Right ventricle myocardium inferior (tissue), 1 donor: ENCODE measurements around the gene CPZ. TPM values are rescaled to one million over a fixed set of nuclear protein-coding genes. Genes with fewer than 3 reads are reported as not detected.
A peak's percentile ranks its signal among the peaks of the same experiment; 100 is the strongest.

ENCODE experiments used
- ATAC-seq: fragments of 200-7000 bp; cut with Tn5 transposase; one replicate; pipeline ENCODE4 v1.9.1; 2020; ENCODE audit warnings: mild to moderate bottlenecking, moderate library complexity
- DNase-seq: peaks from one replicate; pipeline ENCODE4 v3.0.0; 2021; ENCODE audit errors: missing footprints
- intact Hi-C: fragments of 100-400 bp; cut with DNase I; formaldehyde crosslinking; loops from one replicate; pipeline ENCODE4 v1.11.0; 2022
- total RNA-seq: library from RNA; stranded (reverse); fragmentation: NEBNext Ultra II Directional; extraction: Animal tissue kit (Norgen Biotek cat#: 25700); gene quantifications from one replicate; pipeline ENCODE4 v1.2.1, GENCODE V29; 2021
- donor health status: DM: no; HTN: yes; CAD: no; lungs with severe emphysema.

CPZ gene
- total RNA-seq, 1 donor from 2014 or later = 0.41 TPM

DNA sequence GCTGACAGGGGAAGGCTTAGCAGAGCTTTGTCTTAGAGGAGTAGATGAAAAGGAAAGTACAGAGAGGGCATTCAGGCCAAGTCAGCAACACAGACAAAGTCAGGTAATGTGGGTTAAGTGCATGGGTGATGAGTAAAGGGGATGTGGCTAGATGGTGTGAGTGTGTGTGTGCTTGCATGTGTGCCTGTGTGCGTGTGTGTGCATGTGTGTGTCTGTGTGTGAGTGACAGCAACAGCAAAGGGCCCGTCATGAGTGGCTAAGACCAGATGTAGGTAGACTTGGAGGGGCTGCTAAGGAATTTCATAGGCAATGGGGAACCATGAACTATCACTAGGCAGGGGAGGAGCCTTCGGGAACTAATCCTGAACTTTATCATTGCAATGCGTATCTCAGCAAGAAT lies 14.6 kb upstream of the CPZ start:
- DNase-seq (no peak), ATAC-seq (no peak)
- intact Hi-C loops = no loop called here

DNA sequence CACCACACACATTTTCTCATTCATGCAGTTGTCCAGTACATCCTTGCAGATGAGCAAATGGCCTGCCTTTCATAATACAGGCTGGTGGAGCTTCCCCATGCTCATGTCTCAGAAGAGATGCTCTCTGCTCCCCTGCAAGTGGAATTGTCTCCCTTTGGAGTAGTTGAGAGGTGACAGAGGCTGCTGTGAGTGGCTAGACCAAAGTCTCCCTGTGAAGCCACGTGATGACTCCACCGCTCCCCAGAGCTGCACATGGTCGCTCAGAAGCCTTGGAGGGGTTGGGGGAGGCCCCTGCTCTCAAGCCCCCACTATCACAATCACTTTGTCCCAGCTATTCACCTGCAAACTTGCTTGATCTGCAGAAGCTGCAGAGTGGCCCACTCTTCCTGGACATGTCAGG lies 13.8 kb upstream of the CPZ start:
- ATAC-seq (no peak), DNase-seq (no peak)
- intact Hi-C loops = no loop called here

DNA sequence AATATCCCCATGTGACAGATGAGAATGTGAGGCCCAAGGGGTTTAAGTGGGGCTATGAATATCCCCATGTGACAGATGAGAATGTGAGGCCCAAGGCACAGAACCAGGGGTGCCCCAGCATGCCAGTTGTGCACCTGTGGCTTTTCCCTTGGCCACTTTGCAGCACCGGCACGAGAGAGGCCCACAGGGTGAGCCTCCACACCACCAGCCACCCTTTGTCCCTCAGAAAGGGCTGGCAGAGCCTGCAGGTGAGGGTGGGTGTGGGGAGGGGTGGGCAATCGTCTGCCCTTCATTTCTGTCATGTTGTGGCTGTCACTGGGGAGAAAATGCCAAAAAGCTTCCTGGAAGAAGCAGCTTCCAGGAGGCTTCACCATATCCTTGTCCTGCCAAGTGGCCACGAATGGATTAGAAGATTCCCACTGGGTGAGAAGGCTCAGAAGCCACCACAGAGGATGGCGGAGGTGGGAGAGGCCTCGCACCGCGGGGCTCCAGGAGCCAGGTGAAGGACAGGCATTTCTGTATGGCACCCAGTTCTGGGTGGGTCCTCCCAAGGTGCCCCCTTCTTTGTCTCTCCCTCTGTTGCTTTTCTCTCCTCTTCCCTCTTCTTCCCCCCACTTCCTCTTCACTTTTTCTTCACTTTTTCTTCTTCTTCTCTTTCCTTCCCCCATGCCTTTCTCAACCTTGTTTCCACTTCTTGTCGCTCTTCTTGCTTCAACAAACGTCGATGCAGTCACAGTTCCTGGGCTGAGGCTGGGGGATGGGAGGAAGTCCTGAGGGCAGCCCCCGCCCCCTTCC lies 12.8 kb upstream of the CPZ start:
- ATAC-seq (no peak), DNase-seq (no peak)
- intact Hi-C loops = no loop called here

DNA sequence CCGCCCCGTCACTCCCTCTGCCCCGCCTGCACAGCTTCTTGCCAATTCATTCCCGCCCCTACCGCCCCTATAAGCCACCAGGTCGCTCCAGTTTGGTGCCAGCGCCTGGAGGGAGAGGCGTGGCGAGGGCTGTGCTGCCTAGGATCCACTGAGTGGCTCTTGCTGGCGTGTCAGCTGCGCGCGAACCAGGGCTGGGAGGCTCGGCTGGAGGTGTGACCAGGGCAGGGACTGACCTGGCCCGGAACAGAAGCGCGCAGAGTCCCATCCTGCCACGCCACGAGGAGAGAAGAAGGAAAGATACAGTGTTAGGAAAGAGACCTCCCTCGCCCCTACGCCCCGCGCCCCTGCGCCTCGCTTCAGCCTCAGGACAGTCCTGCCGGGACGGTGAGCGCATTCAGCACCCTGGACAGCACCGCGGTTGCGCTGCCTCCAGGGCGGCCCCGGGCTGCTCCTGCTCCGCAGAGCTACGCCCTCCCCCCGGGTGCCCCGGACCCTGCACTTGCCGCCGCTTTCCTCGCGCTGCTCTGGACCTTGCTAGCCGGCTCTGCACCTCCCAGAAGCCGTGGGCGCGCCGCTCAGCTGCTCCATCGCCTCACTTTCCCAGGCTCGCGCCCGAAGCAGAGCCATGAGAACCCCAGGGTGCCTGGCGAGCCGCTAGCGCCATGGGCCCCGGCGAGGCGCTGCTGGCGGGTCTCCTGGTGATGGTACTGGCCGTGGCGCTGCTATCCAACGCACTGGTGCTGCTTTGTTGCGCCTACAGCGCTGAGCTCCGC lies 12.1 kb upstream of the CPZ start, which contains the start of gene GPR78:
TSS of gene GPR78 (plus strand) at position 72 of the 773 bp plus-strand sequence. CDS start at position 663, 591 bp downstream.
- DNase-seq (no peak), ATAC-seq (peak; percentile 79)
- intact Hi-C loops = no loop called here

DNA sequence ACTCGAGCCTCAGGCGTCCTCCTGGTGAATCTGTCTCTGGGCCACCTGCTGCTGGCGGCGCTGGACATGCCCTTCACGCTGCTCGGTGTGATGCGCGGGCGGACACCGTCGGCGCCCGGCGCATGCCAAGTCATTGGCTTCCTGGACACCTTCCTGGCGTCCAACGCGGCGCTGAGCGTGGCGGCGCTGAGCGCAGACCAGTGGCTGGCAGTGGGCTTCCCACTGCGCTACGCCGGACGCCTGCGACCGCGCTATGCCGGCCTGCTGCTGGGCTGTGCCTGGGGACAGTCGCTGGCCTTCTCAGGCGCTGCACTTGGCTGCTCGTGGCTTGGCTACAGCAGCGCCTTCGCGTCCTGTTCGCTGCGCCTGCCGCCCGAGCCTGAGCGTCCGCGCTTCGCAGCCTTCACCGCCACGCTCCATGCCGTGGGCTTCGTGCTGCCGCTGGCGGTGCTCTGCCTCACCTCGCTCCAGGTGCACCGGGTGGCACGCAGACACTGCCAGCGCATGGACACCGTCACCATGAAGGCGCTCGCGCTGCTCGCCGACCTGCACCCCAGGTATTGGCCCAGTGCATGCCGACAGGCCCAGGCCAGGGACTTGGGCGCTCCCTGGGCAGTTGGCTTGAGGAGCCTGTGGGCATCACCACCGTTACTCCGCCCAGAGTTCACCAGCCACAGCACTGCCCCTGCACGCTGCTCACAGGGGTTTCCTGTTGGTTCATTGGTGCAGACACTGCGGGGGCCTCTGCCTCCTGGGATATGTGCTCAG lies 11.3 kb upstream of the CPZ start:
- intact Hi-C loops = no loop called here
- peak; percentile 6 for ATAC-seq
- no peak for DNase-seq

DNA sequence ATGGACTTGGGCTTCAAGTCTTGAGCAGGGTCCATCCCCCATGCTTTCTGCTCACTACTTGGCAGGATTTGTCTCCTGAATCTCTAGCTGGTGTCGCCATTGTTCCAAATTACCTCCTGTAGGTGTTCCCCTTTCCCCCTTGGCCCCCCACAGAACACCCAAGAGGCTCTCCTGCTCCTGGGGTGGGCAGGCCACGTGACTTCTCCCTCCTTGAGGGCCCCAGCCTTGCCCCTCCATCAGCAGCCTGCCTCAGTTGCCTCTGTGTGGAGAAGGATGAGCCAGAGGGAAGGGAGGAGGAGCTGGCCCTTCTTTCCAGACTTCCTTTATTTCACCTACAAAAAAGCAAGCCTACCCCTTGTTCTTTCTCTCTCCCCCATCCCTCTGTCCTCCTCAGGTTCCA lies 10.5 kb upstream of the CPZ start:
- DNase-seq (no peak), ATAC-seq (no peak)
- intact Hi-C loops = no loop called here

DNA sequence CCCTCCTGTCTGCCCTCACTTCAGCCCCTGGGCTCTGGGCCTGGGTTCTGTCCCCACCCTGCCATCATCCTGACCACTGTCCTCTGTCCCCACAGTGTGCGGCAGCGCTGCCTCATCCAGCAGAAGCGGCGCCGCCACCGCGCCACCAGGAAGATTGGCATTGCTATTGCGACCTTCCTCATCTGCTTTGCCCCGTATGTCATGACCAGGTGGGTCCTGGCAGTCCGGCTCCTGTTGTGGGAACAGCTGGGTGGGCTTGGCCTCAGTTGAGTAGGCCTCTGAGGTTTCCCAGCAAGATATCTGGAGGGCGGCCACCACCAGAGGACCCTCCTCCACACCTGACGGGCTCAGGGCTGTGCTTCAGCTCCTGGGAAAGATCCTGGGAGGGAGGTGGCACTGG lies 10.1 kb upstream of the CPZ start:
- DNase-seq (no peak), ATAC-seq (no peak)
- intact Hi-C loops = no loop called here

DNA sequence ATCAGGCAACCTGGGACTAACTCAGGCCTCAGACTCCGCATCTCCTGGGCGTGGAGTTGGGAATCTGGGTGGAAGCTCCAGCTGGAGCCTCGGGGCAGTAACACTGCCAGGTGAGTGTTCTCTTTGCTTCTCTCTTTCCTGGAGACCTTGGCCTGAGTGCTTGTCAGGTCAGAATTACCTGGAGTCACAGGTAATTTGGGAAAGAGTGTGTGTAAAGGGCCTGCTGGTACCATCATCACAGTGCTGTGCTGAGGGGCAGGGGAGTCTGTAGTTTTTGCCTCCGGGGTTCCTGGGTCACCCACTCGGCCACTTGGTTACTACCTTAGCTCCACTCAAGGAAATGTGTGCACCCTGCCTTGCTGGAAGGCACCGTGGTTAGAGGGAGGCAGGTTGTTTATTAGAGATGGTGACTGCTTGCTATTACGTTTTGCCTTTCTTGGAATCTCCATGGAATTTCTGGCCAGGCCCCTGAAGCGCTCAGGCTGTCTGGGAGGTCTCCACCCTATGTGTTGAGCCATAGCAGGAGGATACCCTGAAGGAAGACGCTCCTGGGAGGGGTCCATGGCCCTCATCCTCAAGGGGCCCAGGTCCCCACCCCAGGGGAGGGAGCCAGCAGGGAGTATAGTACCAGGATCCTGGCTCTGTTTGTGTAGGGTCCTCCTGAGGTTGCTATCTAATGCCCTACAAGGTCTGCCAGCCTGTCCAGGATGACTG lies 9.5 kb upstream of the CPZ start:
- ATAC-seq (no peak), DNase-seq (no peak)
- intact Hi-C loops = no loop called here

DNA sequence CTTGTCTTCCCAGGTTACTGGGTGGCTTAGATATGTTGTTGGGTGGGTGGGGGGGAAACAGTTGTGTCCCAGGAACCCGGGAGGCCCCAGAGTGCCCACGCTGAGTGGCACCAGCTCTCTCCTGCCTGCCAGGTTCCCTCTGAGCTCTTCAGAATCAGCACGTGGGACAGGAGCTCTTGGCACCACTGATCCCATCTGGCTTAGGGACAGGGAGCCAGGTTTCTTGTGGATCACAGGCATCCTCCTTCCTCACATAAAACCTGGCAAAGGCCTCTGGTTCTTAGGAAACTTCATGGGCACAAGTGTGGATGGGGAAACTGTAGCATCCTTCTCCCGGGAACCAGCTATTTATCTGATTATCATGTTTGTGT lies 8.9 kb upstream of the CPZ start:
- no peak for DNase-seq
- ATAC-seq = no peak

DNA sequence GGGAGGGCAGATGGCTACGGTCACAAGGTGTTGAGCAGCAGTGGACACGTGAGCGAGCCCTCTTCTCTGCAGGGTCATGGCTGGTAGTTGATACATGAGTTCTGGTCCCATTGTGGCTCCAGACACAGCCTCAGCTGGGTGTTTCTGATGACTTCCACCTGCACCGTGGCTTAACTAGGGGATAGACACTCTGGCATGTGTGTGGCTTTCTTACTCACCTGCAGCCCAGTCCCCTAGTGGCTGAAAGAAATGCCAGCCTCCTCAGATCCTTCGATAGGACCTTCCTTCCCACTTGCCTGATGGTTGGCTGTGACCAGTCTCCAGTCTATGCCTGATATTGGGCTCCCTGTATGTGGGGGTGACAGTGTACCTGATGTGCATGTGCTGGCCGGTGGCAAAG lies 7.4 kb upstream of the CPZ start:
- intact Hi-C loops = no loop called here
- DNase-seq = no peak
- ATAC-seq = no peak

More for the DNA sequence above, 8.9 kb upstream of the CPZ start:
- intact Hi-C loops = no loop called here

DNA sequence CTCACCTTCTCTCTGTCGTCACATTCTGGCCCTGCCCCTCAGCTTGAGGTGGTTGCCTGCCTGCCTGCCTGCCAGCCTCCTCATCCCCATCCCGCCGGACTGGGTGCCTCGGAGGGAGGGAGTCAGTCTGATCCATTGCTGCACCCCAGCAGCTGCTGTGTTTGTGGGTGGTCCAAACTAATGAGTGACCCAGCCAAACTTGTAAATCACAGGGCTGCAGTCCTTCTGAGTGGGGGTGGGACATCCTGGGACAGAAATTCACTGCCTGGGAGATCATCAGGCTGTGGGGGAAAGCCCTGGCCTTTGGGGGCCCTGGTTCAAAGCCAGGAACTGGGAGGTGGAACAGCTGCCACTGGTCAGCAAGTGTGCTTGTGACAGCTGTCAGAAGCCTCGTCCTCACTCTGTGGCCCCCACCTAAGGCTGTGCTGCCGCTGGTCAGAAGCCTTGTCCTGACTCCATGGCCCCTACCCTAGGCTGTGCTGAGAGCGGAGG lies 6.8 kb upstream of the CPZ start:
- intact Hi-C loops = no loop called here
- DNase-seq = no peak
- no peak for ATAC-seq

DNA sequence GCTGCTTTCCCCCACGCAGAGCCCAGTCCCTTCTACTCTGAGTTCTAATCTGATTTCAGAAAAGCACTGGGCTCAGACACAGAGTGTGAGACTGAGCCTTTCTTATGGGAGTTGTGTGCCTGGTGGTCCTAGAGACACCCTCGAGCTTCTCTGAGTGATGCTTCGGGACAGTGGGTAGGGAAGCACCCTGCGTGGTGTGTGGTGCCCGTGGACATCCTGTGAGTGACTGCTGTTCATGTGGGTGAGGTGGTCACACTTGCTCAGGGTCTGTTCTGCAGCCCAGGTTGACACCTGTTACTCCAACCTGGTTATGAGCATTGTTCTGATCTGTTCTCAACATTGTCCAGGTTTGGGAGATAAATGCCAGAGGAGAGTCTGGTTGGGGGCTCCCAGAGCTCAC lies 6.3 kb upstream of the CPZ start:
- no peak for DNase-seq
- intact Hi-C loops = no loop called here
- ATAC-seq = no peak

DNA sequence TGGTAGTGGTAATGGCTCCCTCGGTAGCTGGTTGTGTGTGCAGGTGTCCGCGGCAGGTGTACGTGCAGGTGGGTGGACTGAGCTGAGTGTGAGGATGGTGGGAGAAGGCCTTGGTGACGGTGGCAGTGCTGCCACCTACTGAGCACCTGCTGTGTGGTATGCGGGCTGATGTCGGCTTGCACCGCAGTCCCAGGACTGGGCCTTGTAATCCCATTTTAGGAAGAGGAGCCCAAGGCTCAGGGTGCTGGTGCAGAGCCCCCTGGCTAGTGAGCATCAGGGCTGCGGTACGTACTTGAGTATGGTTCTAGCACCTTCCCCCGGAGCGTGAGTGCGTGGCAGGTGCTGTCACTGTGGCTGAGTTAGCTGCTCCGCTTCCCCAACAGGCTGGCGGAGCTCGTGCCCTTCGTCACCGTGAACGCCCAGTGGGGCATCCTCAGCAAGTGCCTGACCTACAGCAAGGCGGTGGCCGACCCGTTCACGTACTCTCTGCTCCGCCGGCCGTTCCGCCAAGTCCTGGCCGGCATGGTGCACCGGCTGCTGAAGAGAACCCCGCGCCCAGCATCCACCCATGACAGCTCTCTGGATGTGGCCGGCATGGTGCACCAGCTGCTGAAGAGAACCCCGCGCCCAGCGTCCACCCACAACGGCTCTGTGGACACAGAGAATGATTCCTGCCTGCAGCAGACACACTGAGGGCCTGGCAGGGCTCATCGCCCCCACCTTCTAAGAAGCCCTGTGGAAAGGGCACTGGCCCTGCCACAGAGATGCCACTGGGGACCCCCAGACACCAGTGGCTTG lies 5.7 kb upstream of the CPZ start:
- intact Hi-C loops = no loop called here
- peak; percentile 54 for DNase-seq
- no peak for ATAC-seq

DNA sequence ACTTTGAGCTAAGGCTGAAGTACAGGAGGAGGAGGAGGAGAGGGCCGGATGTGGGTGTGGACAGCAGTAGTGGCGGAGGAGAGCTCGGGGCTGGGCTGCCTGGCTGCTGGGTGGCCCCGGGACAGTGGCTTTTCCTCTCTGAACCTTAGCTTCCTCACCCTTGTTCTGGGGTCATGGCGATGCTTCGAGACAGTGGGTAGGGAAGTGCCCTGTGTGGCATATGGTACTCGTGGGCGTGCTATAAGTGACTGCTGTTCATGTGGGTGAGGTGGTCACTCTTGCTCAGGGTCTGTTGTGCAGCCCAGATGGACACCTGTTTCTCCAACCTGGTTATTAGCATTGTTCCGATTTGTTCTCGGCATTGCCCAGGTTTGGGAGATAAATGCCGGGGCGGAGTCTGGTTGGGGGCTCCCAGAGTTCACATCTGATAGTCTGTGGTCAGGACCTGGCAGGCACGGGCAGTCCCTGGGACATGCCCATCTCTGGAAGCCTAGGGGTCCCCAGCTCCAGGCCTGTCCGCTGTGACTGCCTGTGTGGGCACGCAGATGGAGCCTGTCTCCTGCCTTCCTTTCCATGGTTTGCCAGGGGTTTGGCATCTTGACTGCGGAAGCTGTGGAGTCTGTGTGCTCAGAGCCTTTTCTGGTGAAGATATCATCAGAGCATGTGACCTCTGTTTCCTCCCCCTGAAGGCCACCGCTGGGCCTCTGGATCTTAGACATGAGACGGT lies 4.9 kb upstream of the CPZ start:
- intact Hi-C loops = no loop called here
- DNase-seq = no peak
- ATAC-seq = no peak

DNA sequence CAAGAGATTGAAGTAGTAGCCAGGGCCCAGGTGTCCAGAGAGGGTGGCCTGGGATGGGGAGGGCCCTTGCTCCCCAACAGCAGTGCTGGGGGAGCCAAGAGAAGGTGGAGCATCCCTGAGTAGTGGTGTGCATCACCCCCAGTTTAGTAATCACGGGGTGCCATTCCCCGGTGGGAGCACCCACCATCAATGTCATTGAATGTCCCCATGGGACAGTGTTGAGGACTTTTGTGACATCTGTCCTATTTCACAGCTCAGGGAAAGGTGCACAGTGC lies 4.4 kb upstream of the CPZ start:
- DNase-seq = no peak
- intact Hi-C loops = no loop called here

DNA sequence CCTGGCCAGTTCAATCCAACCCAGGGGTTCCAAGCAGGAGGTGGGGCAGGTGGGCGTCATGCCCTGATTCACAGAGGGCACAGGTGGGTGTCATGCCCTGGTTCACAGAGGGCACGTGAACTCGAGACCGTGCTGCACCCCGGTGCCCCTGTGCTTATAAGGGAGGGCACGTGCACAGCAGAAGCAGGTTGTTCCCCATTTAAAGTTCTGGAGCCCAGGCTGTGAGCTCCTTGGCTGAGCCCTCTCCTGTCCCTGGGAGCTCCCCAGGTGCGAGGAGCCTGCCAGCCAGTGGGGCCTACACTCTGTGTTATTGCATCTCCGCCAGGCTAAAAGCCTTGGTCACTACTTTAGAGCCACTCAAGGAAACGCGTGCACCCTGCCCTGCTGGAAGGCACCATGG lies 3.2 kb upstream of the CPZ start:
- no peak for ATAC-seq
- no peak for DNase-seq
- intact Hi-C loops = no loop called here

More for the DNA sequence above, 4.4 kb upstream of the CPZ start:
- no peak for ATAC-seq

DNA sequence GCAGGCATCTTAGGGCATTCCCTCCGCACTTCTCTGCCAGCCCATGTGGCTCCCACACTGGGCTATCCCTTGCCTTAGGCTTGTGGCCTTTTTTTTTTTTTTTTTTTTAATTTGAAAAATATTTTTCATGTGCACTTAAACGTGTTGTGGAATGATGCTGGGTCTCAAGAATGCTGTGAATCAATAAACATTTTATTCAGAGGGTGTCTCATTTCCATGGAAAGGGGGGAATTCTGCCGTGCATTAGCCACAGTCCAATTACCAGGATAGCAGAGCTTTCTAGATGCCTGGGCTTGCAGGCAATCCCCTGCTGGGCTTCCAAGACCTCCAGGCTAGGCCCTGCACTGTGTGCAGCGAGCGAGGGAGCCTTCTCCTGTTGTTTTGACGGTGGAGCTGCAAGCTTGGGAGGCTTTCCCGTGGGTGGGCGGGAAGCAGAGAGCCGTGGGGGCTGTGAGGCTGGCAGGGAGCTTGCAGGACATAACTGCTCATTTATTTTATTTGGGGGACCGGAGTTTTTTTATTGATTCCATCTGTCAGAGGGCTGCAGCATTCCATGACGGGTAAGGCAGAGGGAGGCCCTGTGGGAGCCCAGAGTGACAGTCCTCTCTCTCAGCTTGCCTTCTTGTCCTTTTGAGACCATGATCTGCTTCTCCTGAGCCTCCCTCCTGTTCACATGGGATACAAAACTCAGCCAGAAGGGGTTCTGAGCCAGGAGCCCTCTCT lies 2.6 kb upstream of the CPZ start:
- intact Hi-C loops = loop anchor here (5.0 kb wide), 1 partner anchor 348 kb away; no protein-coding TSS in a partner anchor
- ATAC-seq (no peak), DNase-seq (no peak)
